HG03460 (cell line): ENCODE data around the gene SERPIND1.
"Not testable (repeated sequence)": the region's sequence is repeated elsewhere in the genome, so short reads cannot be mapped to it uniquely, and the experiment has no call there.

ENCODE experiments used
- ATAC-seq: cut with Tn5 transposase; IDR thresholded peaks from one replicate; pipeline ENCODE4 v1.9.1; 2021; ENCODE audit not compliant: unreplicated experiment

The SERPIND1 gene

DNA sequence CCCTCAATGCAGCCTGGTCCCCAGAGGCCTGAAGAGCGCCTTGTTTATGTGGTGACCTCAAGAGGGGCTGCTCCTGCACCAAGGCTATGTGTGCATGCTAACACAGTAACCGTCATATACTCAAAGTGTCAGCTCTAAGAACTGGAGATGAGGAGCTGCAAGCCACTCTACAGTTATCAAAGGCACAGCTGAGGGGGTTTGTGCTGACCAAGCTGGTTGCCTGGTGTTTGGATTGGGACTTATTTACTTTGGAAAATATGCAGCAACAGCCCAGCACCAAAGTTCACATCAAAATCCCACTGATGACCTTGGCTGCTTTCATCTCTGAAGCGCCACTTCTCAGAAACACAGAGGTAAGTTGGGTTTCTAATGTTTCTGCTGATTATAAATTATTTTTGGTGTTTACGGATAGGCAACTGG, at the start of gene SERPIND1:
Gene SERPIND1 (plus strand): TSS at position 321 of the 420 bp plus-strand sequence. CDS start 5,200 bp downstream, outside the sequence.
- no peak for ATAC-seq

DNA sequence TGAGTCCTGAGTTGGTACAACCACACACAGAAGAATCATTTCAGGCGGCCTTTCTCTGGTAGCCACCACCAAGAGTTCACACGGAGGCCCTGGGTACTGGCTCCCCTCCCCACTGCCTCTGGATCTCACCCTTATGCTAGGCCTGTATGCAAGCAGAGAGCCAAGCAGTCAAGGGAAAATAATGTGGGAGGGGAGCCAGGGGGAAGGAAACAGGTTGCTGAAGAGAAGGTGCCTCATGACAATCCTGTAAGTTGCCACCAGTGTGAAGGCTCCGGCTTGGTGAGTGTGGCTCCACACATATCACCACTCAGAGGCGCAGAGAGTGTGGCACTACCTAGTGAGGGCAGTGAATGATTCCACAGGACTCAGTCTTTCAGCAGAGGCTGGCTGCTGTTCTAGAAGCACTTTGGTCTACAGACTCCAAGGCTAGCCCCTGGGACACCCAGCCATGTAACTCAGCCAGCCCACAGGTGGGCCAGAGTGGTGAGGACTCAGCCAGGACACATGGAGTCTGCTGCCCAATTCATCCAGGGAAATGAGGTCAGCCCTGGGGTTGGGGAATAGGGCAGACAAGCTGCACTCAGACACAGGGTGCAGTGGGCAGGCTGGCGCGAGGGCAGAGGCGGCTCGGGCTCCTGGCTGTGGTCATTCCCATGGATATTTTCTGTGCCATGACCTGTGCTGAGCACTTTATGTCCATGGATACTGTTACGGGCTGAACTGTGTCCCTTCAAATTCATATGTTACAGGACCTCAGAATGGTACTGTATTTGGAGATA, 49.0 kb upstream of the SERPIND1 start:
- no peak for ATAC-seq

GRCh38 chr22:20725987-20726558, 47.8 kb upstream of the SERPIND1 start:
- ATAC-seq = no peak

- no peak for ATAC-seq
Observed at GRCh38 chr22:20727118-20728015, 46.5 kb upstream of the SERPIND1 start.

DNA sequence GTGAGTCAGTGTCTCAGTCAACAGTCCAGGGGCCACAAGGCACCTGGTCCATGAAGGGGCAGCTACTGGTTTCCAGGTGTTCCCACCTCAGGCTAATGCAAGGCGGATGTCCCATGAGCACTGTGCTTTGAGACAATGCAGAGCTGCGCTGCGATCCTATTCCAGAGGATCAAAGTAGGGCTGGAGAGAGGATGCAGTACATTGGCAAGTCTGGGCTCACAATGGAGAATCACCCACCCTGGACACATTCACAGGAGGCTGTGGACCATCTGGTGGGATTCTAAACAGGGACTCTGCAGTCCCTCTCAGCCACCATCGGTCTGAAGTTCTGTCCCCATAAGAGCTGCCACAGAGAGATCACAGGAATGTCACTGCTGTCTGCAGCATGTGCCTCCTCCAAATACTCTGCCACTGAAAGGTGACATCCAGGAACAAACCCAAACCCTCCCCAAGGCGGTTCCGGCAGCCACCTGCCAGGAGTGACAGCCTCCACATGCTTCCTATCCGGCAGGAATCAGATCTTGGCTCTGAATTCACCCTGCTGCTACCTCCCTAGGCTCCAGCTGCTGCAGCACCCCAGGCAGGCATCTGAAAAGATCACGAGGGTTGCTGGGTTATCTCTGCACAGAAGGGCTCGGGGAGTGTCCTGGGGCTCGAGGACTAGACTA, 45.3 kb upstream of the SERPIND1 start:
- no peak for ATAC-seq

- no peak for ATAC-seq
Observed at GRCh38 chr22:20729194-20729593, 44.7 kb upstream of the SERPIND1 start.

GRCh38 chr22:20732431-20732830, 41.5 kb upstream of the SERPIND1 start:
- ATAC-seq = not testable (repeated sequence)

DNA sequence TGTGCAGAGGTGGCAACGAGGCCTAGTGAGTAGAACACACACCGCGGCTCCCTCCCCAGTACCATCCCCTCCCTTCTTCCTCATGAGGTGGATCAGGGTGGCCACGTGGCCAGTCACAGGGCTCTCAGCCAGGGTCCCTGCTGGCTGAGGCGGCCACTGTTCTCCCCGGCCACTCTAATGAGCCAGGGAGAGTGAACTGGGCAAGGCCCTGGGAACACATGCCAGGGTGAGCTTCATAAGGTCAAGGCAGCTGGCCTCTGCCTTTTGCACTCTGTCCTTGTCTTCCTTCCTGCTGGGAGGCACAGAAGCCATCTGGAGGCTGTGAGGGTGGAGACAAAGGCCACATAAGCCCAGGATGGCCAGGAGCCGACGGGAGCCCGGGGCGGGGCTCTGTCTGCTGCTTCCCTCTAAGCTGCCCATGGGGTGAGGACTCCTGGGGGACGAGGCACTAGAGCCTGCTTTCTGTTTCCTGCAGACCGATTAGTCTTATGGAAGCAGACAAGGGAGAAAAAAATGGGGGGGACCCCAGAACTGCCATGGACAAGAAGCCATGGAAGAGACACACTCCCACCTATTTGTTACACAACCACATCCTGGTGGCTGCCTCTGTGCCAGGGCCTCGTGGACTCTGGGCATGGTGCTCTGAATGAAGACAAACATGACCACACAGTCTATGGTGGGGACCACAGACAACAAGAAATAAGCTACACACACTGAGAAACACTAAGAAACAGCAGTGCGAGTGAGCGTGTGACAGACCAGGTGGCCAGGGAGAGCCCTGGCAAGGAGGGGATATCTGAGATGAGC, 38.4 kb upstream of the SERPIND1 start:
- not testable (repeated sequence) for ATAC-seq

GRCh38 chr22:20736891-20737290, 37.0 kb upstream of the SERPIND1 start:
- ATAC-seq = not testable (repeated sequence)

DNA sequence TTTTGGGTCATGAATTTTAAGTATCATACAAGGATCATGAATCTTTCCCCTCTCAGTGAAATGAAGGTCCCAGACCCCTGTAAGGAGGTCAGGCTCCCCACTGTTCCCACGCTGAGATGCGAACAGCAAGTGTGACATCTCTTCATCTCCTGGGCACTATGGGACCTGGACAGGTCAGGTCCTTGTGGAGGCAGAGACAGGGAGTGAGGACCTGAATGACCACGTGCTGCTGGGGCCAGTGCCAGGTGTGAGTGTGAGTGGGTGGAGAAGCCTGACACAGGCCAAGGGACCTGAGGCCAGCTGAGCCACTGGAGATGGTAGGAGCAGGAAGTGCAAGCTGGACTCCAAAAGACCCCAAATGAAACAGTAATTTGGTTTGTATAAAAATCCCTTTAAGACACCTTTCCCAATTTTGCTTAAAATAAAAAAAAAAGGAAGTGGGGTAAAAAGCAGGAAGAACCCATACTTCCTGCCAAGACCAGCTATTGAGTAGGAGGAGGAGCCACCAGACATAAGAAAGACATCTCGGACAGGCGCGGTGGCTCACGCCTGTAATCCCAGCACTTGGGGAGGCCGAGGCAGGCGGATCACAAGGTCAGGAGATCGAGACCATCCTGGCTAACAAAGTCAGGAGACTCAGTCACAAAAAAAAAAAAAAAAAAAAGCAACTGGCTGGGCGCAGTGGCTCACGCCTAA, 35.4 kb upstream of the SERPIND1 start:
- ATAC-seq = no peak

DNA sequence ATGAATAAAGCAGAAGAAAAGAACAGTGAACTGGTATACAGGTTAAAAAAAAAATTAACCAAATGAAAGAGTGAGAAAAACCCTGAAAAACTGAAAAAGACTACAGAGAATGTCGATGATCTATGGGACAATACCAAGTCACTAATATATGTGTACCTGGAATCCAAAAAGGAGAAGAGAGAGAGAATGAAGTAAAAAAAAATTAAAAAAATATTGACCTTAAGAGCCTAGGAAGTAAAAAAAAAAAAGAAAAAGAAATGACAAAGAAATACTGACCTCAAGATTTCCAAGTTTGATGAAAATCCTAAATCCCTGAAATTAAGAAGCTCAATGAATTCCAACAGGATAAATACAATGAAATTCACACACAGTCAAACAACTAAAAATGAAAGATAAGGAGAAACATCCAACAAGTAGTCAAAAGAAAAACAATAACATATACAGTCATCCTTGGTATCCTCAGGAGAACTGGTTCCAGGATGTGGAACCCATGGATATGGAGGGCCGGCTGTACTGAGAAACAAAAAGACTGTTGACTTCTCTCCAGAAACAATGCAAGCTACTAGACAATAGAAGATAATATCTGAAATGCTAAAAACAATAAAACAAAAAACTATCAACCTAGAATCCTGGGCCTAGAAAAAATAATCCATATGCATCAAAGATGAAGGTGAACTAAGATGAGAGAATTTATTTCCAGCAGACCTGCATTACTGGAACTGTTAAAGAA, 33.5 kb upstream of the SERPIND1 start:
- ATAC-seq = no peak

- ATAC-seq = no peak
Observed at GRCh38 chr22:20741008-20741633, 32.8 kb upstream of the SERPIND1 start.

DNA sequence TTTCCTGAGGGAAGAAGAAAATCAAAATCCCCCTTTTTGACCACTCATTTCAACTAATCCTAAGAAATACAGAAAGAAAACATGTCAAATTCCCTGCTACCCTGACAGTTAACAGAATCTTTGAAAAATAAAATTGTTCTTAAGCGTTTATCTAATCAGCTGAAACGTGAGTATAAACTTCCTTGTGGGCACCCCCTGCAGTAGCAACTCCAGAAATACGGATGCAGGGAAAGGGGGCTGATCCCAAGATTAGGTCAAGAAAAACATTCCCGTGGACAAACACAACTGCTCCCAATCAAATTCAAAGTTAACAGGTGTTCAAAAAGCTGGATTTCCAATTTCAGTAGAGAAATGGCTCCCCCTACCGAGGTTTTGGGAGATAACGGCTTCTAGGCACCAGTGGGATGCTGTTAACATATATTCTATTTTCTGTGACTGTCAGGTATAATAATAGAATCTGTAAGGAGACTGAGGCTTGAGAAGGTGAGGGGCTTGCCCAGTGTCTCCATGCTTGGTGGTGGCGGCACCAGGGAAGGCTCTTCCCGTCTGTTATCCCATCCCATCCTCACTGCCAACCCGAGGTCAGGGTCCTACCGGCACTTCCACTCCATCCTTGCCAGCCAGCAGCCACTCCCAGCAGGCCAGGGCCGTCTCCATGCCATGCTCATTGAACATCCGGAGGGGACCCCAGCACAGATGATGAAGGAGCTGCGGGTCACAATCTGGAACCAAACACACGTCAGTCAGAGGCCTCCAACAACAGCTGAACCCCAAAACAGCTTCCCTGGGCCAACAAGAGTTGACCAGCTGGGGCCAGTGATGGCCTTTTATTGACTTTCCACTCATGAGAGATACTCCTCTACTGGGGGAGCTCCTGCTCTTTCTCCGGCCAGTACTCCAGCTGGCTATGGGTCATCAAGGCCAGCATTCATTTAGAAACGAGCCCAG, 32.0 kb upstream of the SERPIND1 start:
- no peak for ATAC-seq

- no peak for ATAC-seq
Observed at GRCh38 chr22:20742764-20743163, 31.1 kb upstream of the SERPIND1 start.

DNA sequence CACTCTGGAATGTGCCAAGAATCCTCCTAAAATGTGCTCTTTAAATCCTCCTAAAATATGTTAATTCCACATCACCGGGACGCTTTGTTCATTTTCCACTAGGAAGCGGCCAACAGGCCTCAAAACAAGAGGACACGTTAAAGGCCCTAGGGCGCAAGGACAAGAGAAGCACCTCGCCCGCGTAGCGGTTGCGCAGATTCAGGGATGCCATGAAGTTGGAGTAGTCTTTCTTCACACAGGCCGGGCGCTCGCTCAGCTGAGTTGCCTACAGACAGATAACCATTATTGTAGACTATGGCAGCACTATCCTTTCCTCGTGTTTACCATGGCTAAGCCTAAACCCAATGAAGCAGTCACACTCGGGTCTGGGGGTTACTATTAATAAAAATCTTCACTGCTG, 29.5 kb upstream of the SERPIND1 start:
- no peak for ATAC-seq

GRCh38 chr22:20745119-20745518, 28.8 kb upstream of the SERPIND1 start:
- no peak for ATAC-seq

DNA sequence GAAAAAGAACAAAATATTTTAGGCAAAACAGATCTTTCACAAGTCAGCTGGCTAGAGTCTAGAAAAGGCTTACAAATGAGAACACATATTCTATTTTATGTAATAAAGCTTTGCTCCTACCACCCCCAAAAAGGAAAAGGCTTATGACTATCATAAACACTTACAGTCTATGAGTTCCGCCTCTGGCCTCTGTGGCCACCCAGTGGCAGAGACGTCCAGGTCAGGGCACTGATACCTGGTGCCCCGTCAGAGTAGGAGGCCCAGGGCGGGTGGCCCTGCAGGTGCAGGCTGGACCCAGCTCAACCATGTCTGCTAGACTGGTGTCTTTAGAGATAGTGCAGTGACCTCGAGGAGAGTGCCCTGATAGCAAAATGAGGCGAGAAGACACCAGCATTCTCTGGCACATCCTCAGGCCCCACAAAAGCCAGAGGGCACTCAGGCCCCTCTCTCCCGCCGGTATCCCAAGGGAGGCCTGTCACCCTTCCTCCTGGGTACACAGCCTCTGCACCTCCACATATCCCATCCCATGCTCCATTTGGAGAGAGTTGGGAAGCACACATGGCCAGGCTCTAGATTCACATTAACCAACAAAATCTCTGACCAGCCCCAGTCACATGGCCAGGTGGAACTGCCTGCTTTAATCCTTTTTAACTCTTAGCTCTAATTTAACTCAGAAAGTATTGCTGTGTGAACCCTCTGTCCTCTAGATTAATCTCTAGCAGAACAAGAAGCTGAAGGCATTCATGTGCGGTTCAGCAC, 27.3 kb upstream of the SERPIND1 start:
- no peak for ATAC-seq
